K562 (cell line): ENCODE data around the gene TPI1. TPM values are rescaled to one million over a fixed set of nuclear protein-coding genes. Genes with fewer than 3 reads are reported as not detected.

Experiments used
- ATAC-seq: fragments of 200-7000 bp; cut with Tn5 transposase; 3 replicates; pipeline ENCODE4 v1.9.1; 2020; ENCODE audit warnings: moderate library complexity
- BruUV-seq: library from RNA; stranded (reverse); fragments of 400-500 nt; replicated peaks from 2 replicates; lab custom pipeline; 2021; lab: Mats Ljungman, UMichigan
- CTCF ChIA-PET: fragments of 300-600 bp; formaldehyde crosslinking; extraction: SDS; loops from one replicate; lab custom pipeline; 2021; ENCODE audit warnings: low intra/inter-chr PET ratio; lab: Yijun Ruan, JAX
- POLR2A ChIA-PET: fragments of 300-600, 350-650 bp; sonication (Branson Sonifier 250); formaldehyde crosslinking; extraction: SDS; loops from one replicate; lab custom pipeline; 2021; ENCODE audit warnings: antibody characterized with exemption, inconsistent platforms; lab: Yijun Ruan, JAX
- DNase-seq, 4 experiments: peaks; one replicate each; pipeline versions ENCODE4 v3.0.0 to v3.0.0-alpha.2; 2011 to 2018; ENCODE audit warnings: low spot score in 3 of 4, mixed read lengths in 3 of 4; ENCODE audit errors: extremely low read depth in 1 of 4
- FAIRE-seq: peaks from 2 replicates; lab custom pipeline; 2011; peaks lifted over from hg19 to GRCh38; lab: Jason Lieb, UNC
- H2AFZ ChIP-seq: 2 replicates; pipeline ENCODE4 v1.6.0; 2011; ENCODE audit warnings: low read depth, low read length, control low read depth, inconsistent platforms
- H3K27ac ChIP-seq: fragments of 200-600 bp; 3 replicates; pipeline ENCODE4 v1.8.0; 2011; ENCODE audit warnings: low read depth, mild to moderate bottlenecking, control low read depth, inconsistent platforms, low read length, moderate library complexity, mixed read lengths; ENCODE audit errors: extremely low read depth
- H3K27me3 ChIP-seq, 2 experiments: fragments of 300-600 bp in 1 of 2; 2 replicates in 1 of 2; 3 replicates in 1 of 2; pipeline versions ENCODE4 v1.6.0 to v1.8.0; 2011; ENCODE audit warnings: inconsistent platforms in 2 of 2, low read length in 2 of 2, mild to moderate bottlenecking in 1 of 2, mixed read lengths in 1 of 2, moderate library complexity in 1 of 2; ENCODE audit not compliant: control insufficient read depth in 2 of 2, insufficient read depth in 2 of 2
- H3K36me3 ChIP-seq: fragments of 300-600 bp; 3 replicates; pipeline ENCODE4 v1.8.0; 2011; ENCODE audit warnings: mild to moderate bottlenecking, low read length, inconsistent platforms; ENCODE audit not compliant: control insufficient read depth, insufficient read depth
- H3K4me1 ChIP-seq, 2 experiments: fragments of 200-600 bp in 1 of 2; replicated peaks in 1 of 2; 2 replicates in 1 of 2; 3 replicates in 1 of 2; pipeline versions ENCODE4 v1.5.1 to v1.8.0; 2011; ENCODE audit warnings: inconsistent platforms in 2 of 2, low read length in 2 of 2, mild to moderate bottlenecking in 1 of 2, mixed read lengths in 1 of 2, moderate library complexity in 1 of 2; ENCODE audit not compliant: control insufficient read depth in 2 of 2, insufficient read depth in 2 of 2
- H3K4me2 ChIP-seq: 2 replicates; pipeline ENCODE4 v1.6.1; 2011; ENCODE audit warnings: low read length, control low read depth, inconsistent platforms, mixed read lengths; ENCODE audit not compliant: insufficient read depth
- H3K4me3 ChIP-seq: fragments of 200-600 bp; sonication (generic), shearing (Covaris generic); 2 replicates; pipeline ENCODE4 v1.5.1; 2016; ENCODE audit warnings: control low read depth, inconsistent platforms
- H3K79me2 ChIP-seq: fragments of 200-600 bp; 3 replicates; pipeline ENCODE4 v1.8.0; 2011; ENCODE audit warnings: low read length, inconsistent platforms; ENCODE audit not compliant: control insufficient read depth, insufficient read depth
- H3K9ac ChIP-seq, 2 experiments: 2 replicates each; pipeline versions ENCODE4 v1.6.0 to v1.6.1; 2011; ENCODE audit warnings: low read depth in 2 of 2, low read length in 2 of 2, control low read depth in 1 of 2, inconsistent platforms in 1 of 2, mild to moderate bottlenecking in 1 of 2, mixed read lengths in 1 of 2; ENCODE audit not compliant: insufficient read depth in 1 of 2
- H3K9me1 ChIP-seq: one replicate; pipeline ENCODE4 v1.6.0; 2011; ENCODE audit warnings: inconsistent platforms, mild to moderate bottlenecking, low read length, moderate library complexity; ENCODE audit not compliant: control insufficient read depth, insufficient read depth
- H3K9me3 ChIP-seq: replicated peaks from 2 replicates; pipeline ENCODE4 v1.5.1; 2011; ENCODE audit warnings: low read depth, low read length, inconsistent platforms; ENCODE audit not compliant: control insufficient read depth, insufficient read depth
- H4K20me1 ChIP-seq: replicated peaks from 2 replicates; pipeline ENCODE4 v1.6.1; 2011; ENCODE audit warnings: low read length, inconsistent platforms, mixed read lengths; ENCODE audit not compliant: control insufficient read depth, insufficient read depth
- CTBP1 ChIP-seq: fragments of 450-650 bp; IDR thresholded peaks from 2 replicates; pipeline ENCODE4 v1.6.1; 2016; ENCODE audit warnings: borderline replicate concordance
- CXXC5 ChIP-seq: fragments of 250-450 bp; sonication (Bioruptor Pico); IDR thresholded peaks from 2 replicates; pipeline ENCODE4 v1.8.0; 2022; ENCODE audit warnings: inconsistent platforms, mild to moderate bottlenecking, moderate library complexity
- FOSL1 ChIP-seq: fragments of 200-800 bp; sonication (Bioruptor generic); conservative IDR thresholded peaks from 2 replicates; pipeline ENCODE4 v1.6.1; 2016; ENCODE audit warnings: missing genetic modification characterization, missing compliant biosample characterization
- KAT8 ChIP-seq: fragments of 450-650 bp; IDR thresholded peaks from 2 replicates; pipeline ENCODE4 v1.6.1; 2016; ENCODE audit warnings: low read depth, mild to moderate bottlenecking
- L3MBTL2 ChIP-seq: fragments of 450-650 bp; IDR thresholded peaks from 2 replicates; pipeline ENCODE4 v1.6.1; 2016; ENCODE audit warnings: mild to moderate bottlenecking, moderate library complexity
- MTA3 ChIP-seq: fragments of 450-650 bp; formaldehyde crosslinking; IDR thresholded peaks from 2 replicates; pipeline ENCODE4 v1.6.1; 2017; ENCODE audit warnings: mild to moderate bottlenecking, borderline replicate concordance
- NFIX ChIP-seq: fragments of 250-450 bp; sonication (Bioruptor Pico); IDR thresholded peaks from 2 replicates; pipeline ENCODE4 v1.4.0; 2020; ENCODE audit warnings: low read depth, mild to moderate bottlenecking, moderate library complexity
- NRF1 ChIP-seq, 2 experiments: fragments of 450-650 bp; IDR thresholded peaks in 1 of 2; conservative IDR thresholded peaks in 1 of 2; 2 replicates each; pipeline ENCODE4 v1.6.1; 2014; ENCODE audit warnings: mild to moderate bottlenecking in 2 of 2
- PCBP1 ChIP-seq: fragments of 200-400 bp; formaldehyde crosslinking; IDR thresholded peaks from 2 replicates; pipeline ENCODE4 v1.6.1; 2018; ENCODE audit warnings: mild to moderate bottlenecking, low read depth, low read length; ENCODE audit not compliant: poor library complexity, severe bottlenecking
- POLR2G ChIP-seq: fragments of 200-400 bp; formaldehyde crosslinking; IDR thresholded peaks from 2 replicates; pipeline ENCODE4 v1.6.1; 2017; ENCODE audit warnings: low read depth, mild to moderate bottlenecking, antibody characterized with exemption, low read length, moderate library complexity
- ZBTB1 ChIP-seq: sonication (generic); formaldehyde crosslinking; IDR thresholded peaks from 2 replicates; pipeline ENCODE4 v1.8.1; 2023; ENCODE audit warnings: missing genetic modification reagents, low read depth, mild to moderate bottlenecking, borderline replicate concordance
- ZBTB26 ChIP-seq: fragments of 450-650 bp; formaldehyde crosslinking; IDR thresholded peaks from 2 replicates; pipeline ENCODE4 v1.4.0; 2022; ENCODE audit warnings: missing genetic modification characterization
- ZBTB33 ChIP-seq: sonication (generic); formaldehyde crosslinking; IDR thresholded peaks from 2 replicates; pipeline ENCODE4 v1.8.1; 2023; ENCODE audit warnings: mild to moderate bottlenecking, missing genetic modification reagents
- WGBS: fragments of 100-300 bp; shearing (Covaris generic); methylation state at CpG from one replicate; pipeline ENCODE4 v1.1.6; 2016; ENCODE audit warnings: low coverage, mixed read lengths; ENCODE audit not compliant: insufficient coverage; ENCODE audit errors: missing lambda C conversion rate; 5-methylcytosine and 5-hydroxymethylcytosine counted together
- in situ Hi-C: fragments of 300-500 bp; cut with MboI; formaldehyde crosslinking; loops from 4 replicates; pipeline ENCODE4 v1.15.0; 2018; ENCODE audit warnings: inconsistent platforms, mixed read lengths
- intact Hi-C: fragments of 100-400 bp; cut with micrococcal nuclease; formaldehyde crosslinking; loops from 2 replicates; pipeline ENCODE4 v1.14.2; 2022
- polyA plus RNA-seq, 8 experiments: library from polyadenylated mRNA; depleted of rRNA in 4 of 8; stranded (reverse) in 5 of 8; unstranded in 3 of 8; fragments of >200 nt; fragmentation: Nextera tagmentation in 2 of 8; fragmentation: Illumina TruSeq in 1 of 8; extraction: Ambion mirVana in 2 of 8; extraction: Trizol in 1 of 8; gene quantifications; 2 replicates each; pipeline versions ENCODE4 v1.2.1 to v1.2.3, GENCODE V29; 2011 to 2014; ENCODE audit warnings: inconsistent platforms in 1 of 8, missing spikeins in 1 of 8
- total RNA-seq, 7 experiments: library from RNA; depleted of rRNA in 6 of 7; stranded (reverse); fragments of >200 nt in 6 of 7; fragmentation: Illumina TruSeq in 2 of 7; extraction: Trizol in 2 of 7; gene quantifications; 2 replicates each; pipeline versions ENCODE4 v1.2.1 to v1.2.3, GENCODE V29; 2011 to 2021; ENCODE audit warnings: low replicate concordance in 1 of 7
- TF ChIP-seq, protein P1 (sequence below), 2 experiments: IDR thresholded peaks; 2 replicates each; pipeline ENCODE4 v1.6.1; 2011; ENCODE audit warnings: borderline replicate concordance in 1 of 2, control low read depth in 1 of 2, low read depth in 1 of 2, low read length in 1 of 2, mild to moderate bottlenecking in 1 of 2, mixed read lengths in 1 of 2, moderate library complexity in 1 of 2; ENCODE audit not compliant: insufficient read depth in 1 of 2, insufficient read length in 1 of 2, poor library complexity in 1 of 2, severe bottlenecking in 1 of 2; ENCODE audit errors: extremely low read depth in 1 of 2
- TF ChIP-seq, protein P2 (sequence below): fragments of 200-800 bp; sonication (Bioruptor generic); IDR thresholded peaks from 2 replicates; pipeline ENCODE4 v1.6.1; 2017; ENCODE audit warnings: missing genetic modification characterization, missing compliant biosample characterization

TPI1 gene
- total and polyA plus RNA-seq, 9 of the 15 experiments (the other 6 are each of a cell fraction or from before 2014, with no cell fraction given) = 662 to 4,971 (median 892) TPM

DNA sequence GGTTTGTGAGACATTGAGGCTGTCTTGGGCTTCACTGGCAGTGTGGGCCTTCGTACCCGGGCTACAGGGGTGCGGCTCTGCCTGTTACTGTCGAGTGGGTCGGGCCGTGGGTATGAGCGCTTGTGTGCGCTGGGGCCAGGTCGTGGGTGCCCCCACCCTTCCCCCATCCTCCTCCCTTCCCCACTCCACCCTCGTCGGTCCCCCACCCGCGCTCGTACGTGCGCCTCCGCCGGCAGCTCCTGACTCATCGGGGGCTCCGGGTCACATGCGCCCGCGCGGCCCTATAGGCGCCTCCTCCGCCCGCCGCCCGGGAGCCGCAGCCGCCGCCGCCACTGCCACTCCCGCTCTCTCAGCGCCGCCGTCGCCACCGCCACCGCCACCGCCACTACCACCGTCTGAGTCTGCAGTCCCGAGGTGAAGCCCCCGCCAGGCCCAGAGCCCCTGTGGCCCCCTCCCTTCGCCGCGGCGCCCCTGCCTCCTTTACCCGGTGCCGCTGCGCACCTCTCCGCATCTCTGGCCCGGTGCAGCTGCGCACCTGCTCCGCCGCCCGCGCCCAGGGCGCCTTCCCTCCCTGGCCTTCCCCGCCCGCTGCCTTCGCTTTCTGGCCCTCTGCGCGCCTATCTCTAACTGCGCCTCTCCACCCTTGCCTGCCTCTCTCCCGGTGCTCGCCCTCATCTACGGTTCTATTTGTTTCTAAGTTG, 47.1 kb downstream of the TPI1 start, which contains the start of gene ENO2:
Gene ENO2, plus strand, starts transcription at position 335 of the 701 bp plus-strand sequence. CDS start 1,253 bp downstream, outside the sequence.
- DNase-seq = peak; percentile 44 to 56 (median 48)
- no TSS peak for BruUV-seq
- H3K27me3 ChIP-seq = no peaks in the 10 kb centered on the region
- ATAC-seq = peak; percentile 79
- intact Hi-C loops = no loop called here
- in situ Hi-C loops = no loop called here
- 13% methylated on average over 3 of the region's 68 CpGs for WGBS
- peak within 1 kb of the TSS; percentile 76 for H3K4me2 ChIP-seq
- peaks cover 6% of the 10 kb centered on the region for H3K9me1 ChIP-seq
- ChIA-PET POLR2A (no interaction called here), CTCF (no interaction called here)
- H4K20me1 ChIP-seq = no peaks in the 10 kb centered on the region
- FAIRE-seq = no peak
- H3K27ac ChIP-seq = no peak within 1 kb of the TSS; the same call in 2 of the 3 replicates
- peak within 1 kb of the TSS in 1 of 2 experiments; percentile 84; a peak in 3 of 4 replicates for H3K9ac ChIP-seq
- H2AFZ ChIP-seq = peak within 1 kb of the TSS; percentile 59
- H3K4me3 ChIP-seq = peak within 1 kb of the TSS; percentile 46
- peaks cover 19% of the 10 kb centered on the region for H3K79me2 ChIP-seq
- H3K4me1 ChIP-seq = peaks cover 12 to 40% of the 10 kb centered on the region in 2 experiments; a peak in 4 of 5 replicates
- peaks cover 13% of the 10 kb centered on the region; the same call in 2 of the 3 replicates for H3K36me3 ChIP-seq
- no peaks in the 10 kb centered on the region for H3K9me3 ChIP-seq
- TF ChIP-seq, protein P1, sequence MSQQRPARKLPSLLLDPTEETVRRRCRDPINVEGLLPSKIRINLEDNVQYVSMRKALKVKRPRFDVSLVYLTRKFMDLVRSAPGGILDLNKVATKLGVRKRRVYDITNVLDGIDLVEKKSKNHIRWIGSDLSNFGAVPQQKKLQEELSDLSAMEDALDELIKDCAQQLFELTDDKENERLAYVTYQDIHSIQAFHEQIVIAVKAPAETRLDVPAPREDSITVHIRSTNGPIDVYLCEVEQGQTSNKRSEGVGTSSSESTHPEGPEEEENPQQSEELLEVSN (IDR thresholded peaks at IDR 0.05; ENCODE audit: borderline replicate concordance in 1 of 2, extremely low read depth in 1 of 2, insufficient read depth in 1 of 2, insufficient read length in 1 of 2, low read depth in 1 of 2, low read length in 1 of 2, poor library complexity in 1 of 2, severe bottlenecking in 1 of 2) = peak in 1 of 2 experiments; percentile 51
- TF ChIP-seq ZBTB33 (CRISPR knock-in tag) (peak; percentile 68), ZBTB26 (CRISPR knock-in tag) (no peak), FOSL1 (peak; percentile 70), CTBP1 (peak; percentile 72), CXXC5 (CRISPR knock-in tag) (peak; percentile 27; the same call in 1 of the 2 replicates), POLR2G (peak; percentile 38), NRF1 (conservative IDR thresholded peaks at IDR 0.05 in 1 of 2, IDR thresholded peaks at IDR 0.05 in 1 of 2) (peak; percentile 71 to 76), NFIX (CRISPR knock-in tag) (no peak), PCBP1 (no peak), MTA3 (no peak), ZBTB1 (CRISPR knock-in tag) (peak; percentile 75; the same call in 1 of the 2 replicates), KAT8 (no peak), L3MBTL2 (no peak)
- TF ChIP-seq, protein P2, sequence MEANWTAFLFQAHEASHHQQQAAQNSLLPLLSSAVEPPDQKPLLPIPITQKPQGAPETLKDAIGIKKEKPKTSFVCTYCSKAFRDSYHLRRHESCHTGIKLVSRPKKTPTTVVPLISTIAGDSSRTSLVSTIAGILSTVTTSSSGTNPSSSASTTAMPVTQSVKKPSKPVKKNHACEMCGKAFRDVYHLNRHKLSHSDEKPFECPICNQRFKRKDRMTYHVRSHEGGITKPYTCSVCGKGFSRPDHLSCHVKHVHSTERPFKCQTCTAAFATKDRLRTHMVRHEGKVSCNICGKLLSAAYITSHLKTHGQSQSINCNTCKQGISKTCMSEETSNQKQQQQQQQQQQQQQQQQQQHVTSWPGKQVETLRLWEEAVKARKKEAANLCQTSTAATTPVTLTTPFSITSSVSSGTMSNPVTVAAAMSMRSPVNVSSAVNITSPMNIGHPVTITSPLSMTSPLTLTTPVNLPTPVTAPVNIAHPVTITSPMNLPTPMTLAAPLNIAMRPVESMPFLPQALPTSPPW (CRISPR knock-in tag) = 0 out of 2 replicates have a peak, but pooled peaks have one; percentile 40
